ENCODE measurements around the gene DAPK1.

- TF ChIP-seq CTCF (IDR thresholded peaks at IDR 0.05; ENCODE audit: low read length) (no peak), EZH2 (optimal IDR thresholded peaks at IDR 0.05; ENCODE audit: low read depth, low read length) (no peak)
Observed at GRCh38 chr9:87469793-87470465, 27.7 kb upstream of the DAPK1 start.
